ENCODE data around the gene SPSB2.

Gene SPSB2

GRCh38 chr12:6827437-6827911, 45.6 kb downstream of the SPSB2 start:
- H3K27me3 ChIP-seq (ENCODE audit: low read depth, low read length): peaks cover 22% of the 10 kb centered on the region
- H4K20me1 ChIP-seq (ENCODE audit: insufficient read depth, low read length): no peaks in the 10 kb centered on the region
- H3K36me3 ChIP-seq (replicated peaks; ENCODE audit: low read depth, low read length): peaks cover 2% of the 10 kb centered on the region
- no peaks in the 10 kb centered on the region for H3K79me2 ChIP-seq (ENCODE audit: low read length)
- no peak overlapping the region for H3K27ac ChIP-seq (ENCODE audit: low read length)
- H3K4me3 ChIP-seq (ENCODE audit: low read length): peak overlapping the region; percentile 25; the same call in 1 of the 2 replicates
- no peak overlapping the region for H3K9ac ChIP-seq (ENCODE audit: low read length)
- peaks cover 11% of the 10 kb centered on the region for H3K4me1 ChIP-seq (ENCODE audit: low read length)
- H3K4me2 ChIP-seq (ENCODE audit: low read length): peak overlapping the region; percentile 53
- H2AFZ ChIP-seq (ENCODE audit: low read depth, low read length): no peak overlapping the region
- no peak for TF ChIP-seq EZH2phosphoT487 (IDR thresholded peaks at IDR 0.05; ENCODE audit: low read depth)
- TF ChIP-seq, protein P1, sequence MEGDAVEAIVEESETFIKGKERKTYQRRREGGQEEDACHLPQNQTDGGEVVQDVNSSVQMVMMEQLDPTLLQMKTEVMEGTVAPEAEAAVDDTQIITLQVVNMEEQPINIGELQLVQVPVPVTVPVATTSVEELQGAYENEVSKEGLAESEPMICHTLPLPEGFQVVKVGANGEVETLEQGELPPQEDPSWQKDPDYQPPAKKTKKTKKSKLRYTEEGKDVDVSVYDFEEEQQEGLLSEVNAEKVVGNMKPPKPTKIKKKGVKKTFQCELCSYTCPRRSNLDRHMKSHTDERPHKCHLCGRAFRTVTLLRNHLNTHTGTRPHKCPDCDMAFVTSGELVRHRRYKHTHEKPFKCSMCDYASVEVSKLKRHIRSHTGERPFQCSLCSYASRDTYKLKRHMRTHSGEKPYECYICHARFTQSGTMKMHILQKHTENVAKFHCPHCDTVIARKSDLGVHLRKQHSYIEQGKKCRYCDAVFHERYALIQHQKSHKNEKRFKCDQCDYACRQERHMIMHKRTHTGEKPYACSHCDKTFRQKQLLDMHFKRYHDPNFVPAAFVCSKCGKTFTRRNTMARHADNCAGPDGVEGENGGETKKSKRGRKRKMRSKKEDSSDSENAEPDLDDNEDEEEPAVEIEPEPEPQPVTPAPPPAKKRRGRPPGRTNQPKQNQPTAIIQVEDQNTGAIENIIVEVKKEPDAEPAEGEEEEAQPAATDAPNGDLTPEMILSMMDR (IDR thresholded peaks at IDR 0.05; ENCODE audit: low read depth, low read length): no peak
- H3K9me3 ChIP-seq (ENCODE audit: insufficient read depth, low read length): no peaks in the 10 kb centered on the region

GRCh38 chr12:6826734-6827436, 46.2 kb downstream of the SPSB2 start:
- Histone ChIP-seq H3K4me3 (ENCODE audit: low read length) (peak overlapping the region; percentile 25; the same call in 1 of the 2 replicates), H3K27ac (ENCODE audit: low read length) (no peak overlapping the region), H3K4me1 (ENCODE audit: low read length) (peaks cover 11% of the 10 kb centered on the region), H3K9me3 (ENCODE audit: insufficient read depth, low read length) (no peaks in the 10 kb centered on the region), H3K79me2 (ENCODE audit: low read length) (no peaks in the 10 kb centered on the region), H3K9ac (ENCODE audit: low read length) (no peak overlapping the region), H3K27me3 (ENCODE audit: low read depth, low read length) (peaks cover 28% of the 10 kb centered on the region), H3K4me2 (ENCODE audit: low read length) (peak overlapping the region; percentile 53), H3K36me3 (replicated peaks; ENCODE audit: low read depth, low read length) (peaks cover 2% of the 10 kb centered on the region), H2AFZ (ENCODE audit: low read depth, low read length) (no peak overlapping the region), H4K20me1 (ENCODE audit: insufficient read depth, low read length) (no peaks in the 10 kb centered on the region)
- TF ChIP-seq, protein P1 (IDR thresholded peaks at IDR 0.05; ENCODE audit: low read depth, low read length): no peak
- no peak for TF ChIP-seq EZH2phosphoT487 (IDR thresholded peaks at IDR 0.05; ENCODE audit: low read depth)

DNA sequence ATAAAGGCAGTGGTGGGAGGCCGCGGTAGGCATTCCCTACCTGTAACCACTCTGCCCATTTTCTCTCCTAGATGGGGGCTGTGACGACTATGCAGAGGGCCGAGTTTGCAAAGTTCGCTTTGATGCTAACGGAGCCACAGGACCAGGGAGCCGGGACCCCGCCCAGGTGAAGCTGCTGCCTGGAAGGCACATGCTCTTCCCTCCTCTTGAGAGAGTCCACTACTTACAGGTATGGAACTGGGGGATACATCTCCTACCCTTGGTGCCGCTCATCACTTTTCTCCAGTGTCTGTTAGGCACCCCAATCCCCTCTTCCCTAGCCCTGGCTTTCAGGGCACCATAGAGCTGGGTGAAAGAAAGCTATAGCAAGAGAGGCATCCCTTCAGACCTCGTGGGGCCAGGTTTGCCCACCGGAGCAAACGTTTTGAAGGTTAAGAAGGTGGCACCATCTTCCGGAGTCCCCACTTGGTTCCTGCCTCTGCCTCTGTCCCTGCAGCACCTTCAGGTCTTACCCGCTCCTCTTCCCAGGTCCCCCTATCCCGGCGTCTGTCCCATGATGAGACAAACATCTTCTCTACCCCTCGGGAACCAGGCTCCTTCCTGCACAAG, 46.9 kb downstream of the SPSB2 start:
- no peak overlapping the region for H2AFZ ChIP-seq (ENCODE audit: low read depth, low read length)
- H3K4me1 ChIP-seq (ENCODE audit: low read length): peaks cover 11% of the 10 kb centered on the region
- no peak overlapping the region for H3K4me3 ChIP-seq (ENCODE audit: low read length)
- no peak overlapping the region for H3K9ac ChIP-seq (ENCODE audit: low read length)
- H3K79me2 ChIP-seq (ENCODE audit: low read length): no peaks in the 10 kb centered on the region
- H3K36me3 ChIP-seq (replicated peaks; ENCODE audit: low read depth, low read length): no peaks in the 10 kb centered on the region
- no peak overlapping the region for H3K27ac ChIP-seq (ENCODE audit: low read length)
- no peak overlapping the region for H3K4me2 ChIP-seq (ENCODE audit: low read length)
- TF ChIP-seq, protein P1 (IDR thresholded peaks at IDR 0.05; ENCODE audit: low read depth, low read length): no peak
- no peak for TF ChIP-seq EZH2phosphoT487 (IDR thresholded peaks at IDR 0.05; ENCODE audit: low read depth)
- peaks cover 31% of the 10 kb centered on the region for H3K27me3 ChIP-seq (ENCODE audit: low read depth, low read length)
- no peaks in the 10 kb centered on the region for H3K9me3 ChIP-seq (ENCODE audit: insufficient read depth, low read length)
- no peaks in the 10 kb centered on the region for H4K20me1 ChIP-seq (ENCODE audit: insufficient read depth, low read length)

DNA sequence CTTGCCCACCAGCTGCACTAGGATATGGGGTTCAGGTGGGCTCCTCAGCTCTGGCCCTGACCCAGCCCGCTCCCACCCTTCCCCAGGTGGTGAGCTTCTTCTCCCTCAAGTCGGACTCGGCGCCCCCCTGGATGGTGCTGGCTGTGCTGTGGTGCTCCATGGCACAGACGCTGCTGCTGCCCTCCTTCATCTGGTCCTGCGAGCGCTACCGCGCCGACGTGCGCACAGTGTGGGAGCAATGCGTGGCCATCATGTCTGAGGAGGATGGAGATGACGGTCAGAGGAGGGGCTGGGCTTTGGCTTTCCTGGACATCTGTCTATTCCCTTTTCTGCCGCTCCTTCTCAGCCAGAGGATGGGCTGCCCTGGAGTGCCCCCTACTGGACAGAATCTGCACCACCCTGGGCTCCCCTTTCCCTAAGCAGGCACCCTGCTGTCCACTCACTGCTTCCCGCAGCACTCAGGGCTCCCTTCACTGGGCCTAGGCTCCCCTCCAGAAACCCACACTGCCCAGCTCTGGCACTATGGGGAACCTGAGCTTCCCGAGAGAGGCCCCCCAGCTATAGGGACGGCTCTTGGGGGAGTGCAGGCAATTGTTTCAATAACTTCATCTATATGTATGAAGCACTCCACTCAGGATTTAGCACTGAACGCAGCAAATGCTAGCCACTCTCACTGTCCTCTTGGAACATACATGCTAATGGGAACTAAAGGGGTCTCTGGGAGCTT, 47.5 kb downstream of the SPSB2 start:
- Histone ChIP-seq H4K20me1 (ENCODE audit: insufficient read depth, low read length) (no peaks in the 10 kb centered on the region), H3K4me2 (ENCODE audit: low read length) (no peak overlapping the region; the same call in 1 of the 2 replicates), H3K36me3 (replicated peaks; ENCODE audit: low read depth, low read length) (no peaks in the 10 kb centered on the region), H3K27me3 (ENCODE audit: low read depth, low read length) (peaks cover 35% of the 10 kb centered on the region), H3K4me3 (ENCODE audit: low read length) (no peak overlapping the region), H3K27ac (ENCODE audit: low read length) (no peak overlapping the region), H3K9ac (ENCODE audit: low read length) (no peak overlapping the region), H3K79me2 (ENCODE audit: low read length) (no peaks in the 10 kb centered on the region), H3K9me3 (ENCODE audit: insufficient read depth, low read length) (no peaks in the 10 kb centered on the region), H2AFZ (ENCODE audit: low read depth, low read length) (no peak overlapping the region), H3K4me1 (ENCODE audit: low read length) (peaks cover 11% of the 10 kb centered on the region)
- TF ChIP-seq, protein P1 (IDR thresholded peaks at IDR 0.05; ENCODE audit: low read depth, low read length): peak; percentile 82
- TF ChIP-seq EZH2phosphoT487 (IDR thresholded peaks at IDR 0.05; ENCODE audit: low read depth): no peak
